ENCODE data around the gene RNF123. TPM values are rescaled to one million over a fixed set of nuclear protein-coding genes. Genes with fewer than 3 reads are reported as not detected.

Gene RNF123
- polyA plus RNA-seq, 1 of the 3 experiments (the other 2 are of a cell fraction): 48.1 TPM

DNA sequence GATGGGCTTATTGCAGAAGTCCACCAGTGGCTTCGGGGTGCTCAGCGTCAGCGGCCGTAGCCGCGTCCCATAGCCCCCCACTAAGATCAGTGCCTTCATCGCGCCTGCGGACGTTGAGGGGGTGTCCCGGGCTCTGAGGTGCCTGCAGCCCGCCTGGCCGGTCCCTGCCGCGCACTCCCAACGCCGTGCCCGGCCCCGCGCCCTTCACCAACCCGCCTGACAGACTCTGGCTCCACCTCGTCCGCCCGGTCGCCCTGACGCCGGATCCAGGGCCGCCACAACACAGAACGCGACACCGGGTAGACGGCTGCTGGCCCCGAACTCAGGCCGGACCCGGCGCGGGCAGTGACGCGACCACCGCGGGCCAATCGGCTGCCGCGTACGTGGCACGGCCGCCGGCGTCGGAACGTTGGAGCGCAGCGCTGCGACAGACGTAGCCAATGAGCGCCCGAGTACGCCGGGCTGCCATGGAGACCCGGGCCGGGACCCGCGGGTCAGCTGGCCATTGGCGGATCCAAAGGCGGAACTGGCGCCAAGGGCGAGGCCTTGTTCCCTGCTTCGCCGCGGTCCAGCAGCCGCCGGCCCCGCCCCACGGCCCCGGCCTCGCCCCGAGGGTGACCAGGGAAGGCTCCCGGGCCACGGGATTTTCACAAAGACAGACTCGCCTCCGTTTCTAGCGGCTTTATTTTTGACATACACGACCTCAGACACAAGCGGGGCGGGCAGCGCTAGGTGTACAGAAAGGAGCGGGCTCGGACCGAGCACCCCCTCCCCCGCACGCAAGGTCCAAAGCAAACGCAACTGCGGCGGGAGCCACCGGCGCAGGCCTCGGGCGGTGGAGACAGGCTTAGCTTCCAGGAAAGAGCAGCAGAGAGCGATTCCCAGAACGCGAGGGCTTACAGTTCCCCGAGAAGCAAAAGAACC is 34.5 kb downstream of the RNF123 start, which contains the start of gene GMPPB (continued):
- peak; percentile 10; the same call in 1 of the 2 replicates for TF ChIP-seq SIN3A (IDR thresholded peaks at IDR 0.05; ENCODE audit: borderline replicate concordance, low read depth, low read length)
- TF ChIP-seq, protein P1, sequence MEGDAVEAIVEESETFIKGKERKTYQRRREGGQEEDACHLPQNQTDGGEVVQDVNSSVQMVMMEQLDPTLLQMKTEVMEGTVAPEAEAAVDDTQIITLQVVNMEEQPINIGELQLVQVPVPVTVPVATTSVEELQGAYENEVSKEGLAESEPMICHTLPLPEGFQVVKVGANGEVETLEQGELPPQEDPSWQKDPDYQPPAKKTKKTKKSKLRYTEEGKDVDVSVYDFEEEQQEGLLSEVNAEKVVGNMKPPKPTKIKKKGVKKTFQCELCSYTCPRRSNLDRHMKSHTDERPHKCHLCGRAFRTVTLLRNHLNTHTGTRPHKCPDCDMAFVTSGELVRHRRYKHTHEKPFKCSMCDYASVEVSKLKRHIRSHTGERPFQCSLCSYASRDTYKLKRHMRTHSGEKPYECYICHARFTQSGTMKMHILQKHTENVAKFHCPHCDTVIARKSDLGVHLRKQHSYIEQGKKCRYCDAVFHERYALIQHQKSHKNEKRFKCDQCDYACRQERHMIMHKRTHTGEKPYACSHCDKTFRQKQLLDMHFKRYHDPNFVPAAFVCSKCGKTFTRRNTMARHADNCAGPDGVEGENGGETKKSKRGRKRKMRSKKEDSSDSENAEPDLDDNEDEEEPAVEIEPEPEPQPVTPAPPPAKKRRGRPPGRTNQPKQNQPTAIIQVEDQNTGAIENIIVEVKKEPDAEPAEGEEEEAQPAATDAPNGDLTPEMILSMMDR (IDR thresholded peaks at IDR 0.05): no peak
- TF ChIP-seq TEAD4 (IDR thresholded peaks at IDR 0.05; ENCODE audit: borderline replicate concordance, insufficient read depth): no peak

GRCh38 chr3:49724586-49724985 is 35.2 kb downstream of the RNF123 start:
- H3K27ac ChIP-seq (ENCODE audit: low read depth in 2 of 2, low read length in 1 of 2): peak overlapping the region; percentile 81 to 87
- H3K4me2 ChIP-seq: peak overlapping the region; percentile 100
- peaks cover 14% of the 10 kb centered on the region for H3F3A ChIP-seq (replicated peaks; ENCODE audit: insufficient read depth)
- H2AFZ ChIP-seq (ENCODE audit: low read depth): peak overlapping the region; percentile 81; the same call in 1 of the 2 replicates
- no peak for TF ChIP-seq TEAD4 (IDR thresholded peaks at IDR 0.05; ENCODE audit: borderline replicate concordance, insufficient read depth)
- TF ChIP-seq POLR2AphosphoS5 (IDR thresholded peaks at IDR 0.05; ENCODE audit: low read depth, low read length): no peak
- no peak for TF ChIP-seq USF1 (IDR thresholded peaks at IDR 0.05; ENCODE audit: borderline replicate concordance, low read depth)
- TF ChIP-seq JUND (IDR thresholded peaks at IDR 0.05): no peak
- no peak for TF ChIP-seq MEF2A (IDR thresholded peaks at IDR 0.05; ENCODE audit: borderline replicate concordance, low read depth)
- TF ChIP-seq FOXM1 (IDR thresholded peaks at IDR 0.05; ENCODE audit: low read depth): no peak
- no peak for TF ChIP-seq CHD2 (IDR thresholded peaks at IDR 0.05; ENCODE audit: low read length, partially characterized antibody)
- no peak for TF ChIP-seq RXRA (IDR thresholded peaks at IDR 0.05; ENCODE audit: borderline replicate concordance, low read depth)
- no peak for TF ChIP-seq GATA2 (CRISPR knock-in tag; IDR thresholded peaks at IDR 0.05)
- TF ChIP-seq, protein P2, sequence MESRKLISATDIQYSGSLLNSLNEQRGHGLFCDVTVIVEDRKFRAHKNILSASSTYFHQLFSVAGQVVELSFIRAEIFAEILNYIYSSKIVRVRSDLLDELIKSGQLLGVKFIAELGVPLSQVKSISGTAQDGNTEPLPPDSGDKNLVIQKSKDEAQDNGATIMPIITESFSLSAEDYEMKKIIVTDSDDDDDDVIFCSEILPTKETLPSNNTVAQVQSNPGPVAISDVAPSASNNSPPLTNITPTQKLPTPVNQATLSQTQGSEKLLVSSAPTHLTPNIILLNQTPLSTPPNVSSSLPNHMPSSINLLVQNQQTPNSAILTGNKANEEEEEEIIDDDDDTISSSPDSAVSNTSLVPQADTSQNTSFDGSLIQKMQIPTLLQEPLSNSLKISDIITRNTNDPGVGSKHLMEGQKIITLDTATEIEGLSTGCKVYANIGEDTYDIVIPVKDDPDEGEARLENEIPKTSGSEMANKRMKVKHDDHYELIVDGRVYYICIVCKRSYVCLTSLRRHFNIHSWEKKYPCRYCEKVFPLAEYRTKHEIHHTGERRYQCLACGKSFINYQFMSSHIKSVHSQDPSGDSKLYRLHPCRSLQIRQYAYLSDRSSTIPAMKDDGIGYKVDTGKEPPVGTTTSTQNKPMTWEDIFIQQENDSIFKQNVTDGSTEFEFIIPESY (IDR thresholded peaks at IDR 0.05; ENCODE audit: borderline replicate concordance, low read depth): no peak
- TF ChIP-seq FOSL2 (IDR thresholded peaks at IDR 0.05; ENCODE audit: borderline replicate concordance, low read depth): no peak
- no peak for TF ChIP-seq USF2 (IDR thresholded peaks at IDR 0.05; ENCODE audit: borderline replicate concordance, low read depth, low read length)
- TF ChIP-seq YY1 (IDR thresholded peaks at IDR 0.05; ENCODE audit: low read depth): no peak
- TF ChIP-seq, protein P1 (IDR thresholded peaks at IDR 0.05): no peak
- TF ChIP-seq SIN3A (IDR thresholded peaks at IDR 0.05; ENCODE audit: borderline replicate concordance, low read depth, low read length): no peak
- TF ChIP-seq FOXJ3 (CRISPR knock-in tag; IDR thresholded peaks at IDR 0.05): no peak
- peaks cover 8 to 20% of the 10 kb centered on the region in 2 experiments; a peak in 2 of 4 replicates for H3K4me1 ChIP-seq (ENCODE audit: control insufficient read depth in 1 of 2, insufficient read depth in 2 of 2, low read depth in 1 of 2, low read length in 1 of 2)
- peak overlapping the region; percentile 98 for H3K9ac ChIP-seq
- H3K79me2 ChIP-seq (ENCODE audit: insufficient read depth): peaks cover 15% of the 10 kb centered on the region
- H3K27me3 ChIP-seq (ENCODE audit: insufficient read depth): no peaks in the 10 kb centered on the region
- no peaks in the 10 kb centered on the region for H4K20me1 ChIP-seq (ENCODE audit: insufficient read depth)
- H3K4me3 ChIP-seq (ENCODE audit: low read depth in 2 of 2, low read length in 1 of 2): peak overlapping the region; percentile 67 to 99
- no peaks in the 10 kb centered on the region for H3K9me3 ChIP-seq
- POLR2A ChIA-PET: interaction anchor here (2.2 kb wide), 1 partner anchor 115 kb away, joined by 8 read pairs; no protein-coding TSS in a partner anchor
- CTCF ChIA-PET: interaction anchor here (0.9 to 2.7 kb wide), 4 partner anchors 23 to 78 kb away, joined by 4 to 12 read pairs (median 6); partner anchors contain the start of gene INKA1
- 53% methylated on average over 5 of the region's 6 CpGs for WGBS (ENCODE audit: low lambda C conversion rate)
- no peaks in the 10 kb centered on the region for H3K9me2 ChIP-seq
- peak; percentile 53 for DNase-seq
- peaks cover 6 to 53% of the 10 kb centered on the region in 2 experiments for H3K36me3 ChIP-seq (replicated peaks in 1 of 2; ENCODE audit: control insufficient read depth in 1 of 2, insufficient read depth in 2 of 2, low read length in 1 of 2)

Measured in SK-N-SH (cell line).